AG04449 (cell line): ENCODE data around the gene SPAG6.
"Not testable (repeated sequence)": the region's sequence is repeated elsewhere in the genome, so short reads cannot be mapped to it uniquely, and the experiment has no call there.

Experiments
- CTCF ChIA-PET: fragments of 350-600 bp; formaldehyde crosslinking; extraction: SDS; loops from one replicate; lab custom pipeline; 2021; ENCODE audit warnings: antibody characterized with exemption; lab: Yijun Ruan, JAX
- POLR2A ChIA-PET: fragments of 400-600, 350-600 bp; formaldehyde crosslinking; extraction: SDS; loops from one replicate; lab custom pipeline; 2020; ENCODE audit warnings: antibody characterized with exemption, inconsistent platforms; lab: Yijun Ruan, JAX
- DNase-seq: peaks from one replicate; pipeline ENCODE4 v3.0.0-alpha.2; 2010; ENCODE audit warnings: low read depth, low spot score
- H3K4me3 ChIP-seq: 2 replicates; pipeline ENCODE4 v1.5.1; 2011; ENCODE audit warnings: low read depth, mild to moderate bottlenecking, control low read depth, low read length
- TF ChIP-seq, protein P1 (sequence below): IDR thresholded peaks from one replicate; pipeline ENCODE4 v1.5.1; 2011; ENCODE audit warnings: mild to moderate bottlenecking, moderate library complexity, low read length, control low read depth, inconsistent platforms; ENCODE audit not compliant: insufficient read depth; ENCODE audit errors: missing control alignments

Gene SPAG6

DNA sequence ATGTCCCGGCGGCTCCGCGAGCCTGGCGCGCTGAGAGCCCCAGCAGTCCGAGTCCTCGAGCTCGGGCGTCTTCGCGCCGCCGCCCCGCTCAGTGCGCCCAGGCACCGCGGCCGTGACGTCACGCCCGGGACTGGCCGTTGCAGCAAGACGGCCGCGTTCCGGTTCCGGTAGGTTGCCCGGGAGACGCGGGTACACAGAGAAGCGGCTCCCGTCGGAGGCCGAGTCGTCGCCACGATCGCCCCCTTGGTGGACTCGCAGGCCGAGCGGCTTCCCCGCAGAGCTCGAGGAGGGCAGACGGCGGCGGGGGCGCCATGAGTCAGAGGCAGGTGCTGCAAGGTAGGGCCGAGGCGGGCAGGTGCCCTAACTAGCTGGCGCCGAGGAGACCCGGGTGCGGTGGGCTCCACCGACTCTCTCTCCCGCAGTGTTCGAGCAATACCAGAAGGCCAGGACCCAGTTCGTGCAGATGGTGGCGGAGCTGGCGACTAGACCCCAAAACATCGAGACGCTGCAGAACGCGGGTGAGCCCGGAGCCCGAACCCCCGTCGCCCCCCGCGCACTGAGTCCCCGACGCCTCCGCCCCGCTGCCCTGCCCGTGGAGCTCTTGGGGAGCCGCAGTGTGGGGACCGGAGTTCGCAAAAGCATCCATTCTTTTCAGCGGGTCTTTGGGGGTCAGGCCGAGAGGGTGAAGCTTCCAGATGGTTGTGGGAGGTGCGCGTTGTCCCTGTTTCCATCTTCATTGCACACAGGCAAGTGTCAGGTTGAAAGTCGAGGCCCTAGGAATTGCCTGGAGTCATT is at the start of gene SPAG6:
Gene SPAG6, plus strand, starts transcription at position 196 of the 795 bp plus-strand sequence. Its CDS starts 116 bp downstream, at position 312.
- TF ChIP-seq, protein P1, sequence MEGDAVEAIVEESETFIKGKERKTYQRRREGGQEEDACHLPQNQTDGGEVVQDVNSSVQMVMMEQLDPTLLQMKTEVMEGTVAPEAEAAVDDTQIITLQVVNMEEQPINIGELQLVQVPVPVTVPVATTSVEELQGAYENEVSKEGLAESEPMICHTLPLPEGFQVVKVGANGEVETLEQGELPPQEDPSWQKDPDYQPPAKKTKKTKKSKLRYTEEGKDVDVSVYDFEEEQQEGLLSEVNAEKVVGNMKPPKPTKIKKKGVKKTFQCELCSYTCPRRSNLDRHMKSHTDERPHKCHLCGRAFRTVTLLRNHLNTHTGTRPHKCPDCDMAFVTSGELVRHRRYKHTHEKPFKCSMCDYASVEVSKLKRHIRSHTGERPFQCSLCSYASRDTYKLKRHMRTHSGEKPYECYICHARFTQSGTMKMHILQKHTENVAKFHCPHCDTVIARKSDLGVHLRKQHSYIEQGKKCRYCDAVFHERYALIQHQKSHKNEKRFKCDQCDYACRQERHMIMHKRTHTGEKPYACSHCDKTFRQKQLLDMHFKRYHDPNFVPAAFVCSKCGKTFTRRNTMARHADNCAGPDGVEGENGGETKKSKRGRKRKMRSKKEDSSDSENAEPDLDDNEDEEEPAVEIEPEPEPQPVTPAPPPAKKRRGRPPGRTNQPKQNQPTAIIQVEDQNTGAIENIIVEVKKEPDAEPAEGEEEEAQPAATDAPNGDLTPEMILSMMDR = no peak
- DNase-seq = no peak
- no peak within 1 kb of the TSS; the same call in 1 of the 2 replicates for H3K4me3 ChIP-seq
- CTCF ChIA-PET = no interaction called here
- POLR2A ChIA-PET = no interaction called here

DNA sequence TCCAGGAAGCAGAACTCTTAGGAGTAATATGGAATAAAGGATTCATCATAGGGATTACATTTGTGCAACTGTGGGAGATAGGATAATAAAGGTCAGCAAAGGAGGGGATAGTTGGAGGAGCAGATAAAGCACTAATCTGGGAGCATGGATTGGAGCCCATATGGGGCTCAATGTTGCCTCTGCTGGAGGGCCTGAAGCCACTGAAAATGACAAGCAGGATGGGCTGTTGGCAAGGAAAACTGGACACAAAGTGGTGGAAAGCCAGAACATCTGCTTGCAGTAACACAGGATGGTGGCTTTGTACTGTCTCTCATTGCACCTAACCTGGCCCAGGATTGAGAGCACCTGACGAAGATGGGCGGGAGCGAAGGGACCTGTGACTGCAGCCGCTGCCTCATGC is 44.1 kb upstream of the SPAG6 start:
- H3K4me3 ChIP-seq = no peak overlapping the region
- no peak for DNase-seq
- TF ChIP-seq, protein P1 = no peak
- POLR2A ChIA-PET = no interaction called here
- CTCF ChIA-PET = no interaction called here

DNA sequence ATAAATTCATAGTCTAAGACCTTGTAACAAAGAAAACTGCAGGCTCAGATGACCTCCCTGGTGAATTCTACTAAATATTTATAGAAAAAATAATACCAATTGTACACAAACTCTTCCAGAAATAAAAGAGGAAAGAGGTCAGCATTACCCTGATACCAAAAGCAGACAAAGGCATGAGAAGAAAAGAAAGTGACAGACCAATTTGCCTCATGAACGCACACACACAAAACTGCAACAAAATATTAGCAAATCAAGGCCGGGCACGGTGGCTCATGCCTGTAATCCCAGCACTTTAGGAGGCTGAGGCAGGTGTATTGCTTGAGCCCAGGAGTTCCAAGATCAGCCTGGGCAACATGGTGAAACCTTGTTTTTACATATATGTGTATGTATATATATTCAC is 41.8 kb upstream of the SPAG6 start:
- POLR2A ChIA-PET = no interaction called here
- no peak for DNase-seq
- no peak overlapping the region for H3K4me3 ChIP-seq
- TF ChIP-seq, protein P1 = no peak
- CTCF ChIA-PET = no interaction called here

DNA sequence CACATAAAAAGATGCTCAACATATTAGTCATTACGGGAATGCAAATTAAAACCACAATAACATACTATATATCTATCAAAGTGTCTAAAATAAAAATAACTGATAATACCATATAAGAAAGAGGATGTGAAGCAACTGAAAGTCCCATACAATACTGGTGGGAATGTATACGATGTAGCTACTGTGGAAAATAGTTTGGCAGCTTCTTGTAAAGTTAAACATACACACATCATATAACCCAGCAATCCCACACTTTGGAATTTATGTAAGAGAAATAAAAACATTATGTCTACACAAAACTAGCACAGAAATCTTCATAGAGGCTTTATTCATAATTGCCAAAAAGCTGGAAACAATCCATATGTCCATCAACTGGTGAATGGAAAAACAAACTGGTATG is 39.6 kb upstream of the SPAG6 start:
- no peak for DNase-seq
- POLR2A ChIA-PET = no interaction called here
- TF ChIP-seq, protein P1 = no peak
- CTCF ChIA-PET = no interaction called here
- H3K4me3 ChIP-seq = no peak overlapping the region

DNA sequence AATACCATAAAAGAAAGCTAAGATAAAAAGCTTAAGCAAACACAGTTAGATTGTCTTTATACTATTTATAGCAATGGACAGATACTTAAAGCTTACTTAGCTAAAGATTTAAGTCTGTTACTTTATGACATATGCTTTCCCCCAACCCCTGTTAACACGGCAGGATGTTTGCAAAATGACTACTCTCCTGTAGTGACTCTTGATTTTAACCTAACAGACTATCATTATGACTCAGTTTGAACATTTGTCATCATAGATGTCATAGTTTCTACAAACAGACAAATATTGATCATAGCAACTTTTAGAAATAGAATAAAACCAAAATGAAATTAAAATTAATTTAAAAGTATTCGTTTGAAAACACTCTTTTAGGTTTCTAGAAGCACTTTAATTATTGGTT is 36.9 kb upstream of the SPAG6 start:
- ChIA-PET CTCF (interaction anchor here (1.5 kb wide), 1 partner anchor 8 kb away, joined by 4 read pairs; the partner anchor contains the start of gene COMMD3), POLR2A (no interaction called here)
- no peak overlapping the region for H3K4me3 ChIP-seq
- TF ChIP-seq, protein P1 = no peak
- DNase-seq = no peak

DNA sequence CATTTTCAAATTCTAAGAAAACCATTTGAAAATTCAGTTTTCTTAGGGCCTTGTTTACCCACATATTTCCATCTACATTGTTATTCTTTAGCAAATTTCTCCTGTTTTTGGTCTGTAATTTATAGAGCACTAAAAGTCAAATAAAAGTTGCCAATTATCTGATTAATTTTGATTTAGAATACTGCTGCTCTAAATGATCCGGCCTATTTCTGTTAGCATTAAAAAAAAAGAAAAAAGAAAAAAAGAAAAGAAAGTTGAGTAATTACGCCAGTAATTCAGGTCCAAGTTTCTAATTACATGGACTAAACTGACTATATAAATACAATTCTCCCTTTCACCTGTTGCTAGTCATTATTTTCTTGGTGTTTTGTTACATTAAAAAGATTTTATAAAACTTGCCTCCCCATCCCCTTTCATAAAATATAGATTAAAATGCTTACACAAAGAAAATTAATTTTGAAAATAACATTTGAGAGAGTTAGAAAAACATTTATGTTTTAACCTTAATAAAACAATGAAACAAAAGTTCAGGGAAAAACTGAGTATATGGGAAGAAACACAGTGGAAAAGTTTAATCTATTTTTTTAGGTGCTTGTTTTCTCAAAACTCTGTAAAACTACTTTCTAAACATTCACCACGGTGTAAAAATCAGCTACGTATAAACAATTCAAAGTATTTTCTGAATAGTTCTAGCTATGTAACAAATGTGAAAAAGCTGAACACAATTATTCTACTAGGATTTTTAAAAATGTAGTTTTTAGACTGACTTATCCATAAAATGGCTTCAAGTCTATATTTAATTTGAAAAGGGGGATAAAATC is 35.9 kb upstream of the SPAG6 start:
- no peak for DNase-seq
- ChIA-PET CTCF (no interaction called here), POLR2A (interaction anchor here (0.5 kb wide), 1 partner anchor 1314 kb away, joined by 3 read pairs; no protein-coding TSS in a partner anchor)
- H3K4me3 ChIP-seq = no peak overlapping the region
- TF ChIP-seq, protein P1 = no peak

DNA sequence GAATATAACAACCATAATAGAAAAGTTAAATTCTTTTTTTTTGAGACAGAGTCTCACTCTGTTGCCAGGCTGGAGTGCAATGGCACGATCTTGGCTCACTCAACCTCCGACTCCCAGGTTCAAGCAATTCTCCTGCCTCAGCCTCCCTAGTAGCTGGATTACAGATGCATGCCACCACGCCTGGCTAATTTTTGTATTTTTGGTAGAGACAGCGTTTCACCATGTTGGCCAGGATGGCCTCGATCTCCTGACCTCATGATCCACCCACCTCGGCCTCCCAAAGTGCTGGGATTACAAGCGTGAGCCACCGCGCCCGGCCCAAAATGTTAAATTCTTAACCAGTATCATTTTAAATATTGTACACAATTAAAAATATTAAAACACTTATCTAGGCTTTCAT is 35.3 kb upstream of the SPAG6 start:
- DNase-seq, CTCF ChIA-PET, H3K4me3 ChIP-seq: not testable (repeated sequence)
- POLR2A ChIA-PET = interaction anchor here (0.5 kb wide), 1 partner anchor 1315 kb away, joined by 3 read pairs; no protein-coding TSS in a partner anchor
